ENCODE results near the gene STBD1.
"Not testable (repeated sequence)": the region's sequence is repeated elsewhere in the genome, so short reads cannot be mapped to it uniquely, and the experiment has no call there.

The STBD1 gene

GRCh38 chr4:76326515-76326914, 20.0 kb downstream of the STBD1 start:
- no peak for DNase-seq

DNA sequence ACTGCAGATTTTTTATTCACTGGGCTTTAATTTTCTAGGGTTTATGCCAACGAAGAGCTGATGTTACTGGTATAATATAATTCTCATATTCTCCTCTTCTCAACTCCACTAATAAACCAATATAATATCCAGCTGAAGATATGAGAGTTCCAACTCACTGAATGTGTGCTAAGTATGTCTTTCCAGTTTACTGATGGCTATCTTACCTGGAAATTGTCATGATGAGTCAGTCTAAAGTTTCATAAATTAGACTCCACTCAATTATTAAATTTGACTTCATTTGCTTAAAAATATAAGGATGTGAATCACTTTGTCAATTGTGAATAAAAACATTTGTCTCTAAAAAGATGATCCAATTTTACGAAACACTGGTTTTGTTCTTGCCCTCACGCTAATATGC, 28.4 kb downstream of the STBD1 start:
- no peak for DNase-seq

- no peak for DNase-seq
Observed at GRCh38 chr4:76339364-76339763, 32.8 kb downstream of the STBD1 start.

DNA sequence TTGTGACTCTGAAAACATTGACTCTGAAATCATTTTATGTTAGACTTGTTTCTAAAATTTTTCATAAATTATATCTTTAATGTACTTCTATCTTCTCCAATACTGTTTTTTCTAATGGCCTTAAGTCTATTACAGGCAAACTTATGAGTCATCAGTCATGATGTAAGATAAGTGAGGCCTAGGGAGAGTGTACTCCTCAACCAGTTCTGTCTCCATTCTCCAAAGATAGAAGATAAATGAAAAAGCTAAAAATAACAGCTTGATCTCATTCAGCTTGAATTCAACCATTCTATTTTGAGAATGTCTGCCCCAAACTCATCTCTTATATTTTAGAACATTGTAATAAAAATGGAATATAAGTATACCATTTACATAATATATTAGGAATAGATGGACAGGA, 34.5 kb downstream of the STBD1 start:
- no peak for DNase-seq

GRCh38 chr4:76342191-76342590, 35.7 kb downstream of the STBD1 start:
- no peak for DNase-seq

- no peak for DNase-seq
Observed at GRCh38 chr4:76342803-76343202, 36.3 kb downstream of the STBD1 start.

DNA sequence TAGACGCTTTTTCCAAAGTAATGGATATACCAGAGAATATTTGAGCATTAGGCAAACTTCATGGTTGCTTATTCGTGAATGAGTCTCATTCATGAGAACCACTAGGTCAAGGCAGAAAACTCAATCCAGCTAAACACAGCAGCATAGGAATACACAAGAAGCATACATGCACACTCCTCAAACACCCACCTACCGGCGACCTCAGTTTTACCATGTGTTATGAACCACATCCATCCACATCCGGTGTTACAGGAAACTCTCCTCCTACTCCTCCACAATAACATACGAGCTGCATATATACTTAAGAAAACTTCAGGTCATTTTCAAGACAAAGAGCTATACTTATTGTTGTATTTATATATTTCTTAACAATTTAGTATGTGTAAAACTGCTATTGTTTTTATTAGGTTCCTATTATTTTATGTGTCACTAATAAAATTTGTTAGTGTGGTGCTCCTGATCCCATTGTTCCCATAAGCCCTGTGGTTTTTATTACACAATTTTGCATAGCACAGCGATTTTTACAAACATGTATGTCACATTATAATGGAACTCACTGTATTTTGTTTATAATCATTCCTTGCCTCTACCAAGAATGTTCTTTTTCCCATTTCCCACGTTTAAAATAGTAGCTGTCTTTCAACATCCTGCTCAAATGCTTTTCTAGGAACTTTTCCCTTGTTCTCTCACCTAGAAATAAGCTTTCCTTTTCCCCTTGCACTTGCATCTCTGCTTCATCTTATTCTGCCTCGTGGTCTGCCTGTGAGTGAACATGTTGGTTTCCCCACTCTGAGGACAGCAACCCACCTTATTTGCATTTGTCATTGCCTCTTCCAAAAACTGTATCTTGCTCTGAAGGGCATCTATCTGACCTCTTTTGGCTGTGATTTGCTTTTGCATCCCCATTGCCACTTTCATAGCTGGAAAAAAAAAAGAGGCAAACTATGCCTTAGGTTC, 48.3 kb downstream of the STBD1 start:
- no peak for DNase-seq

DNA sequence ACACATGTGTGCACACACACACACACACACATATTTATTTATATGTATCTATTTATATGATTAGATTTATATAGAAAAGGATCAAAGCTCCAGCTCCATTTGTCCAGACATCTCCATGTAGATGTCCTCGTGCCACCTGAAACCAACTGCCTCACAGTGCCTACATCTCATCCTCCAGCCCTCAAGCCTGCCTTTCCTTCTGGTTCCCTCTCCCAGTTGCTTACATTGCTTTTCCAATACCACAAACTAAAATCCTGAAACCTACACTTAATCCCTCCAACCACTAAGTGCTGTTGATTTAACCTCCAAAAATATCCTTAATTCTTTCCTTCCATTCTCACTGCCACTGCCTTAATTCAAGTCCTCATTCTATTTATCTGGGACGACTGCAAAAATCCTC, 51.4 kb downstream of the STBD1 start:
- no peak for DNase-seq

DNA sequence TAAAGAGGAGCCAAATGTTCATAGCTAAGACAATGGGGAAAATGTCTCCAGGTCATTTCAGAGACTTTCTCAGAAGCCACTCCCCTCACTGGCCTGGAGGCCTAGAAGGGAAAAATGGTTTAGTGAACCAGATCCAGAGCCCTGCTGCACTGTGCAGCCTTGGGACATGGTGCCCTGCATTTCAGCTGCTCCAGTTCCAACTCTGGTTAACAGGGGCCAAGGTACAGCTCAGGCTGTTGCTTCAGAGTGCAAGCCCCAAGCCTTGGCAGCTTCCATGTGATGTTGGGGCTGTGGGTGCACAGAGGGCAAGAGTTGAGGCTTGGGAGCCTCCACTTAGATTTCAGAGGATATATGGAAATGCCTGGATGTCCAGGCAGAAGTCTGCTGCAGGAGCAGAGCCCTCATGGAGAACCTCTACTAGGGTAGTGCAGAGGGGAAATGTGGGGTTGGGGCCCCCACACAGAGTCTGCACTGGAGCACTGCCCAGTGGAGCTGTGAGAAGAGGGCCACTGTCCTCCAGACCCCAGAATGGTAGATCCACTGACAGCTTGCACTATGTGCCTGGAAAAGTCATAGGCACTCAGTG, 53.4 kb downstream of the STBD1 start:
- not testable (repeated sequence) for DNase-seq

Measured in effector CD4-positive, alpha-beta T cell (primary cell).